Astrocyte of the cerebellum (primary cell): Measurements from ENCODE around the gene AK1.

Experiments
- DNase-seq: peaks from one replicate; pipeline ENCODE4 v3.0.0-alpha.2; 2011; ENCODE audit warnings: low read depth
- H3K4me3 ChIP-seq: 2 replicates; pipeline ENCODE4 v1.5.1; 2011; ENCODE audit warnings: mild to moderate bottlenecking, low read depth, low read length, moderate library complexity
- in situ Hi-C: cut with HindIII; loops from 2 replicates; pipeline ENCODE4 v1.10.0; 2017; ENCODE audit warnings: low sequenced_read_pairs
- TF ChIP-seq, protein P1 (sequence below): IDR thresholded peaks from 2 replicates; pipeline ENCODE4 v1.5.1; 2012; ENCODE audit warnings: low read length, low read depth, moderate library complexity, mild to moderate bottlenecking; ENCODE audit errors: missing control alignments

The AK1 gene, protein sequence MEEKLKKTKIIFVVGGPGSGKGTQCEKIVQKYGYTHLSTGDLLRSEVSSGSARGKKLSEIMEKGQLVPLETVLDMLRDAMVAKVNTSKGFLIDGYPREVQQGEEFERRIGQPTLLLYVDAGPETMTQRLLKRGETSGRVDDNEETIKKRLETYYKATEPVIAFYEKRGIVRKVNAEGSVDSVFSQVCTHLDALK

DNA sequence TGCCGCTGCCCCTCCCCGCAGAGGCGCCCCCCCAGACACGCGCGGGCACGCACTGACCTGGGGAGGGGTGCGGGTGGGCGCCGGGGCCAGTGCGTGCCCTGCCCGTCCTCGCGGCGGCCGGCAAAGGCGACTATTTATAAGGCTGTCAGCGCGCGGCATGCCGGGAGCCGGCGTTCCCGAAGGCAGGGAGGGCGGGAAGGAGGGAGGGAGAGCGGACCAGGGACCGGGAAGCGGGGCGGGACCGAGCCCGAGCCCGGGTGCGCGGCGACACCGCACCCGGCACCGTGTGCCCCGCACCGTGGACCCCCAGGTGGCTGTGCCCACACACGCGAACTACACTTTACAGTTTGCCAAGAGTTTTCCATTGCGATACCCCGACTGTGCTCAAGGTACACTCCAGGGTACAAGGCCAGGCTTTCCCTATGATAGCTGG, at the start of gene AK1:
AK1 (minus strand) TSS at position 110 of the 433 bp plus-strand sequence. CDS start 3,058 bp downstream, outside the sequence.
- in situ Hi-C loops = no loop called here
- peak within 1 kb of the TSS; percentile 50 for H3K4me3 ChIP-seq
- TF ChIP-seq, protein P1, sequence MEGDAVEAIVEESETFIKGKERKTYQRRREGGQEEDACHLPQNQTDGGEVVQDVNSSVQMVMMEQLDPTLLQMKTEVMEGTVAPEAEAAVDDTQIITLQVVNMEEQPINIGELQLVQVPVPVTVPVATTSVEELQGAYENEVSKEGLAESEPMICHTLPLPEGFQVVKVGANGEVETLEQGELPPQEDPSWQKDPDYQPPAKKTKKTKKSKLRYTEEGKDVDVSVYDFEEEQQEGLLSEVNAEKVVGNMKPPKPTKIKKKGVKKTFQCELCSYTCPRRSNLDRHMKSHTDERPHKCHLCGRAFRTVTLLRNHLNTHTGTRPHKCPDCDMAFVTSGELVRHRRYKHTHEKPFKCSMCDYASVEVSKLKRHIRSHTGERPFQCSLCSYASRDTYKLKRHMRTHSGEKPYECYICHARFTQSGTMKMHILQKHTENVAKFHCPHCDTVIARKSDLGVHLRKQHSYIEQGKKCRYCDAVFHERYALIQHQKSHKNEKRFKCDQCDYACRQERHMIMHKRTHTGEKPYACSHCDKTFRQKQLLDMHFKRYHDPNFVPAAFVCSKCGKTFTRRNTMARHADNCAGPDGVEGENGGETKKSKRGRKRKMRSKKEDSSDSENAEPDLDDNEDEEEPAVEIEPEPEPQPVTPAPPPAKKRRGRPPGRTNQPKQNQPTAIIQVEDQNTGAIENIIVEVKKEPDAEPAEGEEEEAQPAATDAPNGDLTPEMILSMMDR = no peak
- DNase-seq = no peak

DNA sequence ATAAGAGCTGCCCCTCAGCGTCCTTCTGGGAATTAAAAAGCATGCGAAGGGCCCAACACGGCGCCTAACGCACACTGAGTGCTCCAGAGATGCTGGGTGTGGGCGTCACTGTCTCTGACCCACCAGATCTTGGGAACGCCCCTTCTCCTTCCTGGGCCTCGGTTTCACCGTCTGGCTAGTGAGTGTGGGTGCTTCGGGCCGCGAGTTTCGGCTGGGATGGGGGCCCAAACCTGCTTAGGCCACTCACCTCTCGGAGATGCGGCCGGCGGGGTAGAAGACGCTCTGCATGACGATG, 49.4 kb upstream of the AK1 start:
- no peak for DNase-seq
- peak overlapping the region; percentile 29 for H3K4me3 ChIP-seq
- in situ Hi-C loops = no loop called here
- TF ChIP-seq, protein P1 = no peak

DNA sequence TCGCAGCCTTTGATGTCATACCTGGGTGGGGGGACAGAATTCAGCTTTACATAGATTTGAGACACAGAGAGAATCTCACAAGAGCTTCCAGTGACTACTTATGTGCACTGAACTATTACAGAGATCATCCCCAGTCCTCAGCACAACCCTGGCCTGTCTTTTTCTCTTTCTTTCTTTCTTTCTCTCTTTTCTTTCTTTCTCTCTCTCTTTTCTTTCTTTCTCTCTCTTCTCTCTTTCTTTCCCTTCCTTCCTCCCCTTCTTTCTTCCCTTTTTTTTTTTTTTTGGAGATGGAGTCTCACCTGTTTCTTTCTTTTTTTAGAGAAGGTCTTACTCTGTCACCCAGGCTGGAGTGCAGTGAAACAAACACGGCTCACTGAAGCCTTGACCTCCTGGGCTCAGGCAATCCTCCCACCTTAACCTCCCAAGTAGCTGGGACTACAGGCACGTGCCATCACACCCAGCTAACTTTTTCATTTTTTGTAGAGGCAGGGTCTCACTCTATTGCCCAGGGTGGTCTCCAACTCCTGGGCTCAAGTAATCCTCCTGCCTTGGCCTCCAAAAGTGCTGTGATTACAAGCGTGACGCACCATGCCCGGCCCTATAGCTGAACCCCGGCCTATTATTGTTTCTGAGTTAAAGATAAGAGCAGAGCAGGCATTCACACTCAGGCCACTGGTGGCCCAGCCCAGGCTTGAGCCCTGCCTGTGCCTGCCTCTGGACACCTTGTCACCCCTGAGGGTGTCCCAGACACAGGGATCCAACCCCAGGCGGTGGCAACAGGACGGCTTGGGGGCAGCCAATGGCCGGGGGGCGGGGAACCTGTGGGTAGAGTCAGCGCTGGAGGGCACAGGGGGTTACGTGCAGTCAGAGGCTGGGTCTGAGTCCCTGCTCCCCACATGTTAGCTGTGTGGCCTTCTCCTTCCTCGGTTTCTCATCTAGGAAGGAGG, 48.8 kb upstream of the AK1 start:
- TF ChIP-seq, protein P1 = no peak
- H3K4me3 ChIP-seq = no peak overlapping the region
- no peak for DNase-seq
- in situ Hi-C loops = no loop called here

DNA sequence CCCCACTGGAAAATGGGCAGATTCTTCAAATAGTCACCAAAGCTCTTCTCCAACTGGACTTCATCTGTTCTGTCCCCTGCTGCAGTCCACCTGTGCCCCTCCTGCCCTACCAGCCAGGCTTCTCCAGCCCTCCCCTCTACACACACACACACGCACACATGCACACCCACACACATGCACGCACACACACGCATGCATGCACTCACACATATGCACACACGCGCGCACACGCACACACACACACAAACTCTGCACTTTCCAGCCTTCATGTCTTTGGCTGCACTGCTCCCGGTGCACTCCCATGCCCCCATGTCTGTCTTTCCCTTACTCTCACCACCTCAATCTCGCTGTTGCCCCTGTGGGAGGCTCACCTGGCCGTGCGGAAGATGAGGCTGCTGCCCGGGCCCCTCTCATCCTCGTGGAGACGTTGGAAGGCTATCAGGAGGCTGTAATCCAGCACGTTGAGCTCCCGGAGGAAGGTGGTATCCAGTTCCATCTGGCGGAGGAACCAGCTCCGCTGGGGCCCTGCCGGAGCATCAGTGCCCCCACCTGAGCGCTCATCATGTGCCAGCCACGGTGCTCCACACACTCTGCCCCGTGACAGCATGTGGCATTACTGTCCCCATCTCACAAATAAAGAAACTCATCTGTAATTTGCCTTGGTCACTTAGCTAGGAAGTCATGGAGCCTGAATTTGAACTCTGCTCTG, 47.4 kb upstream of the AK1 start:
- TF ChIP-seq, protein P1 = no peak
- H3K4me3 ChIP-seq = no peak overlapping the region
- in situ Hi-C loops = no loop called here
- no peak for DNase-seq

DNA sequence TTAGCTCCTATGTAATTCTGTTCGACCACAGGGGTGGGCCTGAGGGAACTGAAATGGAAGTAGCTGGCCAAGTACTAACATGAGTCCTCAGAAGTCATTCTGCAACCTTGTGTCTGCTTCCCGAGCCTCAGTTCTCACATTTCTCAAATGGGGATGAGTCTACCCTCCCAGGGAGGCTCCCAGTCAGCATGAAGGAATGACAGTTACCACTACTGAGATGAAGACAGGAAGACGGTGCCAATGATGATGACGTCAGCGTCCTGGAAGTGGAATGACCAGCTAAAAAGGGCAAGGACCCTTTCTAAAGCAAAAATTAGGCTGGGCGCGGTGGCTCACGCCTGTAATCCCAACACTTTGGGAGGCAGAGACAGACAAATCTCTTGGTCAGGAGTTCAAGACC, 46.3 kb upstream of the AK1 start:
- TF ChIP-seq, protein P1 = no peak
- H3K4me3 ChIP-seq = no peak overlapping the region
- peak; percentile 81 for DNase-seq
- in situ Hi-C loops = no loop called here

DNA sequence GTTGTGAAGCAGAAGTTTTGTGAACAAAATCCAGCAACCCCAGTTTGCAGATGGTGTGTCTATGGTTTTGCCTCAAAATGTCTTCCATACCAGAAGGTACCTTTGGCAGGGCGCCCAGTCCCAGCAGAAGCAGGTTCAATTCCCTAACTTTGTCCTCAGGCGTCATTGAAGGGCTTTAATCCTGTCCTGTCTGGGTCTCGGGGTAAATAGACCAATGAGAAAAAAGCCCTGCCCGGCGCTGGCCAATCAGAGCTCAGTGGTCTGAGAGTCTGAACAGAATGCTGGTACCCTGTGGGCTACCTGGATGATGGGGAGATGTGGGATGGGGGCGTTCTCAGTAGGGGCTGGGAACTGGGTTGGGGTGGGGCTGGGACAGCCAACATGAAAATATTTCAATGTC, 45.6 kb upstream of the AK1 start:
- in situ Hi-C loops = no loop called here
- DNase-seq = no peak
- TF ChIP-seq, protein P1 = no peak
- no peak overlapping the region for H3K4me3 ChIP-seq
